Astrocyte of the spinal cord (primary cell): ENCODE data around the gene GRK3.

Experiments used
- DNase-seq: peaks from one replicate; pipeline ENCODE4 v3.0.0; 2011; ENCODE audit warnings: low read depth, low spot score
- H3K4me3 ChIP-seq: 2 replicates; pipeline ENCODE4 v1.5.1; 2011; ENCODE audit warnings: low read depth, mild to moderate bottlenecking, low read length, moderate library complexity
- in situ Hi-C: cut with HindIII; loops from 2 replicates; pipeline ENCODE4 v1.10.0; 2017; ENCODE audit warnings: low sequenced_read_pairs
- TF ChIP-seq, protein P1 (sequence below): IDR thresholded peaks from 2 replicates; pipeline ENCODE4 v1.5.1; 2012; ENCODE audit warnings: low read depth, mild to moderate bottlenecking, low read length, inconsistent platforms

Gene GRK3

DNA sequence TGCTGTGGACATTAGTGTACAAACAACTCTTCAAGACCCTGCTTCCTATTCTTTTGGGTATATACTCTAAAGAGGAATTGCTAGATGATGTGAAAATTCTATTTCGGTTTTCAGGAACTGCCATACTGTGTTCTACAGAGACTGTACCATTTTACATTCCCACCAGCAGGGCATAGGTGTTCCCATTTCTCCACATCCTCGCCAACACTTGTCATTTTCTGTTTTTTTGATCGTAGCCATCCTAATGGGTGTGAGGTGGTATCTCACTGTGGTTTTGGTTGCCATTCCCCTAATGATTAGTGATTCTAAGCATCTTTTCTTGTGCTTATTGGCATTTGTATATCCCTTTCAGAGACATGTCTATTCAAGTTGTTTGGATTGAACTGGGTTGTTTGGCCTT is 29.8 kb upstream of the GRK3 start:
- in situ Hi-C loops = no loop called here
- DNase-seq = no peak
- no peak overlapping the region for H3K4me3 ChIP-seq
- TF ChIP-seq, protein P1, sequence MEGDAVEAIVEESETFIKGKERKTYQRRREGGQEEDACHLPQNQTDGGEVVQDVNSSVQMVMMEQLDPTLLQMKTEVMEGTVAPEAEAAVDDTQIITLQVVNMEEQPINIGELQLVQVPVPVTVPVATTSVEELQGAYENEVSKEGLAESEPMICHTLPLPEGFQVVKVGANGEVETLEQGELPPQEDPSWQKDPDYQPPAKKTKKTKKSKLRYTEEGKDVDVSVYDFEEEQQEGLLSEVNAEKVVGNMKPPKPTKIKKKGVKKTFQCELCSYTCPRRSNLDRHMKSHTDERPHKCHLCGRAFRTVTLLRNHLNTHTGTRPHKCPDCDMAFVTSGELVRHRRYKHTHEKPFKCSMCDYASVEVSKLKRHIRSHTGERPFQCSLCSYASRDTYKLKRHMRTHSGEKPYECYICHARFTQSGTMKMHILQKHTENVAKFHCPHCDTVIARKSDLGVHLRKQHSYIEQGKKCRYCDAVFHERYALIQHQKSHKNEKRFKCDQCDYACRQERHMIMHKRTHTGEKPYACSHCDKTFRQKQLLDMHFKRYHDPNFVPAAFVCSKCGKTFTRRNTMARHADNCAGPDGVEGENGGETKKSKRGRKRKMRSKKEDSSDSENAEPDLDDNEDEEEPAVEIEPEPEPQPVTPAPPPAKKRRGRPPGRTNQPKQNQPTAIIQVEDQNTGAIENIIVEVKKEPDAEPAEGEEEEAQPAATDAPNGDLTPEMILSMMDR = no peak

DNA sequence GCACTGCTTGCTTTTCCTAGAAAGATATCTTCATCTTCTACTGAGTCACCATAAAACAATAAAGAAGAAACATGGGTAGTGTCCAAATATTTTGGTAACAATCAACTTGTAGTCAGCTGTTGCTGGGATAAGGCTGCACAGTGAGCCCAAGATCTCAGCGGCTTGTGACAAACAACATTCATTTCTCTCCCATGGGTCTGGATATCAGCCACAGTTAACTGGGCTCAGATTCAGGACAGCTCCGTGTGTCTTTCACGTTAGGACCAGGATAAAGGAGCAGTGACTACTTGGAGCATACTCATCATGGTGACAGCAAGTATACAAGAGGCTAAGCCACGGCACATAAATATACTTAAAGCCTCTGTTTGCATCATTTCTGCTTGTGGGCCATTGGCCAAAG is 27.9 kb upstream of the GRK3 start:
- DNase-seq = no peak
- no peak overlapping the region for H3K4me3 ChIP-seq
- TF ChIP-seq, protein P1 = no peak
- in situ Hi-C loops = no loop called here

DNA sequence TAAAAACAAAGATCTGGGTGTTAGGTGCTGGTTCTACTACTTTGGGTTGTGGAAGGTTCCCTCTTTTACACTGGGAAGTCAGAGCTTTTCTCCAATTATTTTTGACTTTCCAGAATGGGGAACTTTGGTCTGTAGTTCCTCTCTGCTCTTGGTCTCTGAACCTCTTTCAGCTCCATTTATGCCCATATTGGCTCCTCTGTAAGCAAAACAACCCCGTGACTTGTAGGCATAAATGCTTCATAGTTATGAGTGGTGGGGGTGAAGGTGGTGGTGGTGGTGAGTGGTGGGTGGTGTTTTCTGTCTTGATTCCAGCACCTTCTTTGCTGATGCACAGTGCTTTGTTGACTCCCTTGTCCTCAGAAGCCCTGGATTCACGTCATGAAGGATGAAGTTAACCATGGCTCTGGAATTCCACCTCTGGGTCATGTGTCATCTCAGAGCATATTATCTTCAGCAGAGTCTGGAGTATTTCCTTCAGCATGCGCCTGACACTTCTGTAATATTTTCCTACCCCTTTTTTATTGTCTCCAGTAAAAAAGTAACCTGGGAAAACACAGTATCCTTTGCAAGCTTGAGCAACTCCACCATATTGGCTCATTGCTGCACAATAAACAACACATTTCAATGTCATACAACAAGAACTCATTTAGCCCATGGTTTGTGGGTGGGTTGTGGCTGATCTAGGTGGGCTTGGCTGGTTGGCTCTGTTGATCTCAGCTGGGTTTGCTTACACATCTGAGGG is 24.1 kb upstream of the GRK3 start:
- in situ Hi-C loops = no loop called here
- TF ChIP-seq, protein P1 = no peak
- H3K4me3 ChIP-seq = no peak overlapping the region
- no peak for DNase-seq

DNA sequence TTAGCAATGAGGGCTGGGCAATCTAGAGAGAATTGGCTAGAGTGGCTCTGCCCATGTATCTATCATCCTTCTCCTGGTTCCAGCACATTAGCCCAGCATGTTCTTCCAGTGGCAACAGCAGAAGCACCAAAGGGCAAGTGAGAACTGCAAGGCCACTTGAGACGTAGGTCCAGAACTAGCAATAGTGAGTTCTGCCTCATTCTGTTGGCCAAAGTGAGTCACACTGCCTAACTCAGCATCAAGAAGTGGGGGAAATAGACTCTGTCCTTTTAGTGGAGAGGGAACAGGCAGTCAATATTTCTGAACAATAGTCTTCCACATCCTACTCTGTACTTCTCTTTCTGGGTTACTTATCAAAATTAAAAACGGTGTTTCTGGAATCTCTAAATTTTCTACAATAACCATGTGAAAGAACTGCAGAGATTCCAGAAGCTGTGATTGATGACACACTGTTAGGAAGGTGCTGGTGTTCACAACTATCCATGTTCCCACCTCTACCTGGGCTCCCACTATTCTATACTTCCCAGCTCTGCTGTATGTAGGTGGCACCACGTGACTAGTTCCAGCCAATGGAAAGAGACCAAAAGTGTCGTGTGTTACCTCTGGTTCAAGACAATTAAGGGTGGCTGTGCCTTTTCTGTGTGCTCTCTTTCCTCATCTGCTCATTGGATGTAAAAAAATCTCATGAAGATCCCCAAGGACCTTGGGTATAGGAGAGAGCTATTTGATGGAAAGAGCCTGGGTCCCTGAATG is 23.4 kb upstream of the GRK3 start:
- TF ChIP-seq, protein P1 = no peak

DNA sequence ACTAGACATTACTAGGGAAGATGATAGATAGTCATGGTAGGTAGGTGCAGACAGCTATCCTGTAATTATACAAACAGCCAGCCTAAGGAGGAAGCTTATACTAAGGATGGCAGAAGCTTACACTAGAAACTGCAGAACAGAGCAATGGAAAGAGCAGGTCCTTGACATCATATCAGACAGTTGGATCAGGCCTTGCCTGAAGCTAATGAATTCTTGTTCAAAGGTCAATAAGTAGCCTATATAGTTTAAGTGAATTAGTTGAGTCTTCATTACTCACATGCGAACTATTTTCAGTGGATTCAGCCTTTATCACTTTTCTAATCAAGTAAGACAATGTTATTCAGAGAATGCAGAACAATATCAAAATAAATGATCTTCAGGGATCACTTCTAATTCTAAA is 22.3 kb upstream of the GRK3 start:
- in situ Hi-C loops = no loop called here
- DNase-seq = no peak
- no peak overlapping the region for H3K4me3 ChIP-seq
- TF ChIP-seq, protein P1 = no peak

More for the DNA sequence above, 23.4 kb upstream of the GRK3 start:
- in situ Hi-C loops = no loop called here
- no peak overlapping the region for H3K4me3 ChIP-seq
- DNase-seq = no peak

DNA sequence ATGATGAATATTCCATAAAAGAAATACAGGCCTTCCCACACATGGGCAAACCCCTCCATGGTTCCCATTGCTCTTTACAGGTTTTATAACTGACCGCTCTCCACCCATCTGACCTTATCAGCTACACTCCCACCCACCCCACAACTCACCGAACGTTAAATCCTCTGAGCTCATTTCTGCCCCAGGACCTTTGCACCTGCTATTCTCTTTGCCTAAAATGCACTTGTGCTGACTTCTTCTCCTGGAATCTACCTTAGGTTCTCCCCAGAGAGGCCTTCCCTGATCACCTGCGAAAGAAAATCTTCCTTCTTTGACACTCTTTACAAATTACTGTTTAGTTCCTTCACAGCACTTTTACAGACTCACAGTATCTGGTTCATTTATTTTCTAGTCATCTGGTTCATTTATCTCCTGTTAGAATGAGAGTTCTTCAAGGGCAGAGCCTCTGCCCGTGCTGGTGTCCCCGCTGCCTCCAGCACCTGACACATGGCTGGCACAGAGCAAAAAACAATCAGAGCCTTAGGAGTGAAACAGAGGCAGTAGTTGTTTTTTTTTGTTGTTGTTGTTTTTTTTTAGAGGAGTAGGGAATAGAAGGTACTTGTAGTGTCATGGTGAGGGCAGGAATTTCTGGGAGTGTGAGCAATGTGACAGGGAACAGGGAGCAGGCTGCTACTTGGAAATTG is 21.6 kb upstream of the GRK3 start:
- TF ChIP-seq, protein P1 = no peak
- in situ Hi-C loops = no loop called here
- no peak for DNase-seq
- H3K4me3 ChIP-seq = no peak overlapping the region
